HepG2 (cell line): Measurements from ENCODE around the gene SLX4. TPM values are rescaled to one million over a fixed set of nuclear protein-coding genes. Genes with fewer than 3 reads are reported as not detected.

Experiments
- CHD2 ChIP-seq: IDR thresholded peaks from 2 replicates; pipeline ENCODE4 v1.6.1; 2011; ENCODE audit warnings: low read depth, low read length, improper control_type of control experiment
- CTCF ChIP-seq: sonication (generic); formaldehyde crosslinking; IDR thresholded peaks from 2 replicates; pipeline ENCODE4 v1.5.0; 2020; ENCODE audit warnings: mild to moderate bottlenecking, missing genetic modification reagents, moderate library complexity
- FOXA3 ChIP-seq: IDR thresholded peaks from 2 replicates; pipeline ENCODE4 v1.6.1; 2016; ENCODE audit warnings: missing genetic modification reagents, missing compliant biosample characterization
- HIVEP1 ChIP-seq: sonication (generic); formaldehyde crosslinking; IDR thresholded peaks from 2 replicates; pipeline ENCODE4 v1.4.0; 2020; ENCODE audit warnings: mild to moderate bottlenecking, missing genetic modification reagents
- MIER3 ChIP-seq: IDR thresholded peaks from 2 replicates; pipeline ENCODE4 v1.6.1; 2016; ENCODE audit warnings: missing compliant biosample characterization, borderline replicate concordance
- MTA1 ChIP-seq: sonication (generic); formaldehyde crosslinking; IDR thresholded peaks from 2 replicates; pipeline ENCODE4 v1.4.0; 2020; ENCODE audit warnings: missing genetic modification reagents, mild to moderate bottlenecking, borderline replicate concordance
- ZNF652 ChIP-seq: IDR thresholded peaks from 2 replicates; pipeline ENCODE4 v1.6.1; 2016; ENCODE audit warnings: low read depth, borderline replicate concordance
- ZNF816 ChIP-seq: sonication (generic); formaldehyde crosslinking; IDR thresholded peaks from 2 replicates; pipeline ENCODE4 v1.8.0; 2022; ENCODE audit warnings: missing genetic modification reagents, mild to moderate bottlenecking, borderline replicate concordance
- polyA plus RNA-seq, 8 experiments: library from polyadenylated mRNA; depleted of rRNA in 3 of 8; stranded (reverse) in 7 of 8; unstranded in 1 of 8; fragments of >200 nt; fragmentation: Illumina TruSeq in 4 of 8; extraction: Trizol in 4 of 8; gene quantifications; 2 replicates each; pipeline versions ENCODE4 v1.2.1 to v1.2.3, GENCODE V29; 2011 to 2016; ENCODE audit warnings: low read depth in 4 of 8, missing spikeins in 1 of 8, mixed read lengths in 1 of 8; ENCODE audit not compliant: insufficient read depth in 1 of 8
- total RNA-seq, 5 experiments: library from RNA; depleted of rRNA; stranded (reverse); fragments of >200 nt; fragmentation: Illumina TruSeq; extraction: Trizol; gene quantifications; 2 replicates each; pipeline ENCODE4 v1.2.3, GENCODE V29; 2016; ENCODE audit warnings: low read depth in 1 of 5
- TF ChIP-seq, protein P1 (sequence below): sonication (generic); formaldehyde crosslinking; IDR thresholded peaks from 2 replicates; pipeline ENCODE4 v1.4.0; 2020; ENCODE audit warnings: missing genetic modification reagents, borderline replicate concordance

The SLX4 gene
- total and polyA plus RNA-seq, 2 of the 13 experiments (the other 11 are each of a cell fraction or from before 2014, with no cell fraction given): 1.1 to 3.6 TPM

GRCh38 chr16:3608069-3608468 lies 3.3 kb downstream of the SLX4 start (continued):
- TF ChIP-seq, protein P1, sequence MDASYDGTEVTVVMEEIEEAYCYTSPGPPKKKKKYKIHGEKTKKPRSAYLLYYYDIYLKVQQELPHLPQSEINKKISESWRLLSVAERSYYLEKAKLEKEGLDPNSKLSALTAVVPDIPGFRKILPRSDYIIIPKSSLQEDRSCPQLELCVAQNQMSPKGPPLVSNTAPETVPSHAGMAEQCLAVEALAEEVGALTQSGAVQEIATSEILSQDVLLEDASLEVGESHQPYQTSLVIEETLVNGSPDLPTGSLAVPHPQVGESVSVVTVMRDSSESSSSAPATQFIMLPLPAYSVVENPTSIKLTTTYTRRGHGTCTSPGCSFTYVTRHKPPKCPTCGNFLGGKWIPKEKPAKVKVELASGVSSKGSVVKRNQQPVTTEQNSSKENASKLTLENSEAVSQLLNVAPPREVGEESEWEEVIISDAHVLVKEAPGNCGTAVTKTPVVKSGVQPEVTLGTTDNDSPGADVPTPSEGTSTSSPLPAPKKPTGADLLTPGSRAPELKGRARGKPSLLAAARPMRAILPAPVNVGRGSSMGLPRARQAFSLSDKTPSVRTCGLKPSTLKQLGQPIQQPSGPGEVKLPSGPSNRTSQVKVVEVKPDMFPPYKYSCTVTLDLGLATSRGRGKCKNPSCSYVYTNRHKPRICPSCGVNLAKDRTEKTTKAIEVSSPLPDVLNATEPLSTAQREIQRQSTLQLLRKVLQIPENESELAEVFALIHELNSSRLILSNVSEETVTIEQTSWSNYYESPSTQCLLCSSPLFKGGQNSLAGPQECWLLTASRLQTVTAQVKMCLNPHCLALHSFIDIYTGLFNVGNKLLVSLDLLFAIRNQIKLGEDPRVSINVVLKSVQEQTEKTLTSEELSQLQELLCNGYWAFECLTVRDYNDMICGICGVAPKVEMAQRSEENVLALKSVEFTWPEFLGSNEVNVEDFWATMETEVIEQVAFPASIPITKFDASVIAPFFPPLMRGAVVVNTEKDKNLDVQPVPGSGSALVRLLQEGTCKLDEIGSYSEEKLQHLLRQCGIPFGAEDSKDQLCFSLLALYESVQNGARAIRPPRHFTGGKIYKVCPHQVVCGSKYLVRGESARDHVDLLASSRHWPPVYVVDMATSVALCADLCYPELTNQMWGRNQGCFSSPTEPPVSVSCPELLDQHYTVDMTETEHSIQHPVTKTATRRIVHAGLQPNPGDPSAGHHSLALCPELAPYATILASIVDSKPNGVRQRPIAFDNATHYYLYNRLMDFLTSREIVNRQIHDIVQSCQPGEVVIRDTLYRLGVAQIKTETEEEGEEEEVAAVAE (CRISPR knock-in tag): no peak
- no peak for TF ChIP-seq ZNF652 (CRISPR knock-in tag)
- no peak for TF ChIP-seq CHD2
- TF ChIP-seq CTCF: no peak
- no peak for TF ChIP-seq ZNF816 (CRISPR knock-in tag)
- TF ChIP-seq MIER3 (CRISPR knock-in tag): no peak
- TF ChIP-seq MTA1: no peak
- no peak for TF ChIP-seq HIVEP1
- TF ChIP-seq FOXA3 (CRISPR knock-in tag): no peak
